ENCODE measurements around the gene VRK2.
"Not testable (repeated sequence)": the region's sequence is repeated elsewhere in the genome, so short reads cannot be mapped to it uniquely, and the experiment has no call there.

Gene VRK2

DNA sequence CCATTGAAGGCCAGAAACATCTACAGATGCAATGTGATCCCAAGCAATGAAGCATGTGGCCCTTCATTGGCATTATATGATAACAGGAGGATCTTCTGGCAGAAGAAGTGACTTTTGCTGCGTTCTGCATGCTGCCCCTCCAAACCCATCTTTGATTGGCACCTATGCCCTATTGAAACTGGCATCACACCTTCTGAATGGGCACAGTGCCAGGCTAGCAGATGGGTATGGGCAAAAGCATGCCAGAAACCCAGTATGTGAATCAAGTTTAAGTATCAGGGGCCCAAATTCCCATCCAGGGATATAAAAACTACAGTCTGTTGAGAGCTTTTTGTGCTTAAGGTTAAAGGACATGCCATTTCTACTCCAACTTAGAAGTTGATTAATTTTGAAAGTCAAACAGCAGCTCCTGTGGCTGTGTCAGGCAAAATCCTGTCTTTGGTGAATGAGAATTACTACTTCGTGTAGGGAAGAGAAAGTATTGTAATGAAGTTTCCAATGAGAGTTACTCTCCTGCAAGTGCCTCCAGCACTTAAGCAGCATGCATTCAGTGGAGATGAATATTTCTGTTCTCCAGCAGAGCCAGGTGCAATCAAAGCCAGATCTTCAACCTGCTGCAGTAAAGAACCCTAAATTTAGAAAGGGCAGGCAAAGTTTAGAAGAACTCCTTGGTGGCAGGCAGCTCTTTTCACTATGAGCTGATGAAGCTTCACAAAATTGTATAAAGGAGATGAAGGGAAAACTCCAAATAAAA, 8.6 kb downstream of the VRK2 start:
- peak; percentile 74 for DNase-seq

DNA sequence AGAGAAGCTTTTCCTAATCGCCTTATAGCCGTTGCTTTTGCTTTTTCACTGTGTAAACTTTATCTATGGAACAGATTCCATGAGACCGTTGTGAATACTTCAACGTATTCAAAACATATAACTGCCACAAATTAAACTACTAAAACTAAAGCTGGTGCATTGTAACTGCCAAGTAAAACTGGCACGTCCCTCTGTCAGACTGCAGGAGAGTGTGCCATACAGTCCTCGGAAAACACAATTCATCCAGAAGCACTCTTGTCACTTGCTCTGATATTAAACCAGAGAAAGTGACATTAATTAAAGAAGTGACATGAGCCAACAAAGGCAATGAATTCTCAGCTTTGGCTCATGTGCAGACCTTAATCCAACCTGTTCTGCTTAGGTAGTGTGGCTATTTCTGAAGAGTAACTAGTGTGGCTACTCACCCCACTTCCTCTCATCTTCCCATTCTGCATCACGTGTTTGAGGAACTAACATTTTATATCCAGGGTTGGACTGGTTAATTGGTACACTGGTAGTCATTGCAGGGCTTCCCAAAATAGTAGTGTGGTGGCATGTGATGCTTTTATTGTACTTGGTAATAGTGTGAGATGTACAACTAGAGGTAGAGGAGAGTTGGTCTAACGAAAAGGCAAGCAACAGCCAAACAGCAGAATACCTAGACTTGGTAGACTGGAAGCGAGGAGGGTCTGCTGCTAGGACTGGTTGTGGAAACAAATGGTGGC, 9.7 kb downstream of the VRK2 start:
- no peak for DNase-seq

DNA sequence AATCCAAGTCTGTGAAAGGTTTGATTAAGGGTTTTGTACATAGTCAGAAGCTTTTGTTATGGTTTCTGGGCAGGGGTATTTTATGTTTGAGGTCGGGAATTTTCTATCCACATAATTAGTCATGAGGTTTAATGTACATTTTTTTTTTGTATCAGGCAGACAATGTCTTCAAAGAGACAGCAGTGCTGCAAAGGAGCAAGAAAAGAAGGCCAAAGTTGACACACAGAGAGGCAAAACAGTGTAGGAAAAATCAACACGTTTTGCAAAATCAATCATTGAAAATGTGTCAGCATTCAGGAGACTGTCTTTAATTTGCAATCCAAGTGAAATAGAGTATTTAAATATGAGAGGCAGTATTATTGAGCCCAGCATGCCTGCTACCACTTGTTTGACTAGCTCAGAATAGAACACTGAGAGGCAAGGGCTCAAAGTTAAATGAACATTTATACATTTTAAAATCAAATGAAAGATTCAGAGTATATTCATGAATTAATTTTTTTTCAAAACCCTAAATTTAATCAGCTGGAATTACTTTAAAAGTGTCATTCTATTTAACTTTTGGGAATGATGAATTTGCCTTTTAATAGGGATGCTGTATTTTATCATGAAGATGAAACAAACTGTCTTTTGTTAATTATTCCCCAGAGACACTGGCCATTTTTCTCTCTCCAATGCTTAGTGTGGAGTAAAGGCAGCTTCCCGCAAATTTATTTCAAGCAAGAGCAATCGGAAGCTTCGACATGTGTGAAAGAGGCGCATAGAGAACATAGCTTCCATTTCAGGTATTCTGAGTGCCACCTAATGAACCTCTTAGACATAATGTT, 11.3 kb downstream of the VRK2 start:
- DNase-seq = peak; percentile 63

DNA sequence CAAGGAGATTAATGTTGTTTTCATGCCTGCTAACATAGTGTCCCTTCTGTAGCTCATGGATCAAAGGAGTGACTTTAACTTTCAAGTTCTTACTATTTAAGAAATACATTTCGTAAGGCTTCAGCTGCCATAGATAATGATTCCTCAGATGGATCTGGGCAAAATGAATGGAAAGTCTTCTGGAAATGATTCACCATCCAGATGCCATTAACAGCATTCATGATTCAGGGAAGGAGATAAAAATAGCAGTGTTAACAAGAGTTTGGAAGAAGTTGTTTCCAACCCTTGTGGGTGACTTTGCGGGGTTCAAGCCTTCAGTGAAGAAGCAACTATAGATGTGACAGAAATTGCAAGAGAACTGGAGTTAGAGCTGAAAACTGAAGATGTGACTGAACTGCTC, 17.0 kb downstream of the VRK2 start:
- no peak for DNase-seq

DNA sequence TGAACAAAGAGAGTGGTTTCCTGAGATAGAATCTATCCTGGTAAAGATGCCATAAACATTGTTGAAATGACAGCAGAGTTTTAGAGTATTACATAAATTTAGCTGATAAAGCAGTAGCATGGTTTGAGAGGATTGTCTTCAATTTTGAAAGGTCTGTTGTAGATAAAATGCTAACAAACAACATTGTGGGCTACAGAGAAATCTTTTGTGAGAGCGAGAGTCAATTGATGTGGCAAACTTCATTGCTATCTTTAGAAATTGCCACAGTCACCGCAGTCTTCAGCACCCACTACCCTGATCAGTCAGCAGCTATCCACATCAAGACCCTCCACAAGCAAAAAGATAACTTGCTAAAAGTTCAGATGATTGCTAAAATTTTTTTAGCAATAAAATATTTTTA, 17.5 kb downstream of the VRK2 start:
- DNase-seq = no peak

DNA sequence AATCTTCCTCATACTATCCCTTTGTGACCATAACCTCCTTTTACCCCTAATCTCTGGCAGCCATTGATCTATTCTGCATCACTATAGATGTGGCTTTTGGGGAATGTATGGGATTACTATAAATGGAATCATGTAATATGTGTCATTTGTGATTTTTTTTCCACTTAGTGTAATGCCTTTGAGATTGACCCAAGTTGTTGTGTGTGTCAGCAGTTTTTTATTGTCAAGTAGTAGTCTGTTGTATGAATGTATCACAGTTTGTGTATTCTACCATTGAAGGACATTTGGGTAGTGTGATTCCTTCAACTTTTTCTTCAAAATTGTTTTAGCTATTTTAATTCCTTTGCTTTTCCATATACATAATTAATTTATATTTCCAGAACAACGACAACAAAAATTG, 18.6 kb downstream of the VRK2 start:
- DNase-seq = no peak

DNA sequence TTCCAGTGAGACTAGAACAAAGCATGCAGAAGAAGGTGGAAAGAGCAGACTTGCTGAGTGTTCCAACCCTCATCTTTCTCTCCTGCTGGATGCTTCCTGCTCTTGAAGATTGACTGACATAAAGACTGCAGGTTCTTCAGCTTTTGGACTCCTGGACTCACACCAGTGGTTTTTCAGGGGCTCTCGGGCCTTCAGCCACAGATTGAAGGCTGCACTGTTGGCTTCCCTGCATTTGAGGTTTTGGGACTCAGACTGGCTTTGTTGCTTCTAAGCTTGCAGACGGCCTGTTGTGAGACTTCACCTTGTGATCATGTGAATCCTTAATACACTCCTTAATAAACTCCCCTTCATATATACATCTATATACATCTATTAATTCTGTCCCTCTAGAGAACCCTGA, 20.4 kb downstream of the VRK2 start:
- DNase-seq = no peak

DNA sequence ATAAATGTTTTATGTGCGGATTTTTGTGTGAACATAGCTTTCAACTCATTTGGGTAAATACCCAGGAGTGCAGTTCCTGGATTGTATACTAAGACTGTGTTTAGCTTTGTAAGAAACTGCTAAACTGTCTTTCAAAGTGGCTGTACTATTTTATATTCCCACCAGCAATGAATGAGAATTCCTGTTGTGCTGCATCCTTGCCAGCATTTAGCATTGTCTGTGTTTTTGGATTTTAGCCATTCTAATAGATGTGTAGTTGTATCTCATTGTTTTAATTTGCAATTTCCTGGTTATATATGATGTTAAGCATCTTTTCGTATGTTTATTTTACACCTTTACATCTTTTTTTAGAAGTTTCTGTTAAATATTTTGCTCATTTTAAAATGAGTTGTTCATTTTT, 24.2 kb downstream of the VRK2 start:
- DNase-seq = no peak

DNA sequence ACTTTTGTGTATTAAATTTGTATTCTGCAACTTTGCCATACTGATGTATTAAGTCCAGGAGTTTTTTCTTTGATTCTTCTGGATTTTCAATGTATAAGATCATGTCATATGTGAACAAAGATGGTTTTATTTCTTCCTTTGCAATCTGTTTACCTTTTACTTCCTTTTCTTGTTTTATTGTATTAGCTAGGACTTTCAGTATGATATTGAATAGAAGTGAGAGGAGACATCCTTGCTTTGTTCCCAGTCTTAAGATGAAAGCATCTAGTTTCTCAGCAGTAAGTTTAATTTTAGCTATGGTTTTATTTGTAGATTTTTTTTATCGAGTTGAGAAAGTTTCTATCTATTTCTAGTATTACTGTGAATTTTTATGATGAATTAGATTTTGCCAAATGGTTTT, 25.5 kb downstream of the VRK2 start:
- DNase-seq = no peak

DNA sequence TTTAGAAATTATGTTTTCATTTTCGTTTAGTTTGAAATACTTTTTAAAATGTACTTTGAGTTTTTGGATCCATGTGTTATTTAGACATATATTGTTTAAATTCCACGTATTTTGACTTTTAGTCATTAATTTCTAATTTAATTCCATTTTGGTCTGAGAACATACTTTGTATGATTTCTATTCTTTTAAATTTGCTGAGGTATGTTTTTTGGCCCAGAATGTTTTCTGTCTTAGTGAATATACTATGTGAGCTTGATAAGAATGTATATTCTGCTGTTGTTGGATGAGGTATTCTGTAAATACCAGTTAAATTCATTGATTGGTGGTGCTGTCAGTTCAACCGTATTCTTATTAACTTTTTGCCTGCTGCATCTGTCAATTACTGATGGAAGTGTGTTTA, 26.4 kb downstream of the VRK2 start:
- DNase-seq = no peak

DNA sequence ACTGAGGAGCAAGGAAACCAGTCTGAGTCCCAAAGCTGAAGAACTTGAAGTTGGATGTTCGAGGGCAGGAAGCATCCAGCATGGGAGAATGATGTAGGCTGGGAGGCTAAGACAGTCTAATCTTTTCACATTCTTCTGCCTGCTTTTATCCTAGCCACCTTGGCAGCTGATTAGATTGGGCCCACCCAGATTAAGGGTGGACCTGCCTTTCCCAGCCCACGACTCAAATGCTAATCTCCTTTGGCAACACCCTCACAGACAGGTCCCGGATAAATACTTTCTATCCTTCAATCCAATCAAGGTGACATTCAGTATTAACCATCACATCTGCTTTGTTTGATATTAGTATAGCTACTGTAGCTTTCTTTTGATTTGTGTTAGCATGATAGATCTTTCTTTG, 27.1 kb downstream of the VRK2 start:
- DNase-seq = no peak

DNA sequence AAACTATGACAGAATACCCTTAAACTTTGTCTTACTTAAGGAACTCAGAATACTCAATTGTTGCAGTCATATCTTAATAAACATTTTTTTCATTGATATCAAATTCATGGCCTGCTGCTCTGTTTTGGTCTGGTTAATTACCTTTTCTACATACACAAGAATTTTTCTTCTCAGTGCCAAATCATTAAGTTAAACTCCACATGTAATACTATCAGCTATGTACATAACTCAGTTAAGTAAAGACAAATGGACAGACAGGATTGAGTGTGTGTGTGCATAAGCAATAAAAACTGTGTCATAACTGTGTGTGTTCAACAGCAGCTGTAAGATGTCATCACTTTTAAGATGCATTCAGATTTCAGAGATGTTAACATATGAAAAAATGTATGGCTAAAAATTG, 34.4 kb downstream of the VRK2 start:
- DNase-seq = peak; percentile 77

DNA sequence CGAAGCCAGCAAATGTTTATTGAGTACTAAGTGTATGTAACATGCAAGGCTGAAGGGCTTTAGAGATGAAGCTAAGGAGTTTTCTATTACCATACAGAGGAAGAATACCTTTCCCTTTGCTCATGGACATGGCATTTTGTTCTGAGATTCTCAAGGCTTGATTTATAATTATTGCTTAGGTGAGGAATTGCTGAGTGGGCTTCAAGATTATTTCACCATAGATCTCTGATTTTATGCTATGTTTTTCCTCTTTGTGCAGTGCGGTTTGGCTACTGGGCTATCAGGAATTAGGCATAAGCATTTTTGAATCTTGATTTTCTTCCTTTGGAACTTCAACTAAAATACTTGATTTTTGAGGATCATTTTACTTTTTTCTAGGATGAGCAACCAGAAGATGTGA, 42.5 kb downstream of the VRK2 start:
- no peak for DNase-seq

DNA sequence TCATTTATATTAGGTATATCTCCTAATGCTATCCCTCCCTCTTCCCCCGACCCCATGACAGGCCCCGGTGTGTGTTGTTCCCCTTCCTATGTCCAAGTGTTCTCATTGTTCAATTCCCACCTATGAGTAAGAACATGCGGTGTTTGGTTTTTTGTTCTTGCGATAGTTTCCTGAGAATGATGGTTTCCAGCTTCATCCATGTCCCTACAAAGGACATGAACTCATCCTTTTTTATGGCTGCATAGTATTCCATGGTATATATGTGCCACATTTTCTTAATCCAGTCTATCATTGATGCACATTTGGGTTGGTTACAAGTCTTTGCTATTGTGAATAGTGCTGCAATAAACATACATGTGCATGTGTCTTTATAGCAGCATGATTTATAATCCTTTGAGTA, 46.2 kb downstream of the VRK2 start:
- DNase-seq = not testable (repeated sequence)

DNA sequence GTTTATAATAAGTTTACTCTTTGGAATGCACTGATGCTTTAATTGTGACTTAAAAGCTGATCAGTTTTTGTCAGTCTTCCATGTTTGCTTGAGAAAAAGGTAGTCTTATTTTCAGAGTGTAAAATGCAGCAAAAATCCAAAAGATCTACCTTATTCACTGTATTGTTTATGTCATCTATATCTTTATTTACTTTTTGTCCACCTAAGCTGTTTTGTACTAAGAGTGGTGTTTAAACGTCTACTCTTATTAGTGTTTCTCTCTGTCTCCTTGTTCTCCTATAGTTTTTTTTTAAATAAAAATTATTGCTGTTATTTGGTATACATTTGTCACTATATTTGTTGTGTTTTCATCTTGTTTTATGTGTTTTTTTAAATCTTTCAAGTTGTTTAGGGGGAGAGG, 50.4 kb downstream of the VRK2 start:
- DNase-seq = no peak

DNA sequence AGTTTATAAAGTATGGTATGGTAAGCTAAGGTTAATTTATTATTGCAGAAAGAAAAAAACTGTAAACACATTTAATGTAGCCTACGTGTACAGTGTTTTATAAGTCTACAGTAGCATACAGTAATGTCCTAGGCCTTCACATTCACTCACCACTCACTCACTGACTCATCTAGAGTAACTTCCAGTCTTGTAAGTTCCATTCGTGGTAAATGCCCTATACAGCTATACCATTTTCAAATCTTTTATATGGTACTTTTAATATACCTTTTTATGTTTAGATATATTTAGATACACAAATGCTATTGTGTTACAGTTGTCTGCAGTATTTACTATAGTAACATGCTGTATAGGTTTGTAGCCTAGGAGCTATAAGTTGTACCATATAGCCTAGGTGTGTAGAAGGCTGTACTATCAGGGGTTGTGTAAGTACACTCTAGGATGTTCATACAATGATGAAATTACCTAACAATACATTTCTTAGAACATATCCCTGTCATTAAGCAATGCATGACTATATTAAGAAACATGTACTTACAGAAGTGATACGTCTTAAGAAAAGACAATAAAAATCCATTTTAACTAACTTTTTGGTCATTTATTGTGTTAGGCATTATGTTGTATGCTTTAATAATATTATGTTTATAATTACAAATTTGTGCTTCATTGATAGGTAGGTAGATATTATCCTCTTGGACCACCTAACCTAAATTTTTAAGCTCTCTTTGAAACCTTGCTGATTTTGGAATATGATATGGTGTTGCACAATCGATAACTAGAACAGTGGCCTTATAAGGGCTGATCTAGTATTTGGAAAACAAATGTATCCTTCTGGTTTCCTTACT, 51.9 kb downstream of the VRK2 start:
- DNase-seq = no peak

DNA sequence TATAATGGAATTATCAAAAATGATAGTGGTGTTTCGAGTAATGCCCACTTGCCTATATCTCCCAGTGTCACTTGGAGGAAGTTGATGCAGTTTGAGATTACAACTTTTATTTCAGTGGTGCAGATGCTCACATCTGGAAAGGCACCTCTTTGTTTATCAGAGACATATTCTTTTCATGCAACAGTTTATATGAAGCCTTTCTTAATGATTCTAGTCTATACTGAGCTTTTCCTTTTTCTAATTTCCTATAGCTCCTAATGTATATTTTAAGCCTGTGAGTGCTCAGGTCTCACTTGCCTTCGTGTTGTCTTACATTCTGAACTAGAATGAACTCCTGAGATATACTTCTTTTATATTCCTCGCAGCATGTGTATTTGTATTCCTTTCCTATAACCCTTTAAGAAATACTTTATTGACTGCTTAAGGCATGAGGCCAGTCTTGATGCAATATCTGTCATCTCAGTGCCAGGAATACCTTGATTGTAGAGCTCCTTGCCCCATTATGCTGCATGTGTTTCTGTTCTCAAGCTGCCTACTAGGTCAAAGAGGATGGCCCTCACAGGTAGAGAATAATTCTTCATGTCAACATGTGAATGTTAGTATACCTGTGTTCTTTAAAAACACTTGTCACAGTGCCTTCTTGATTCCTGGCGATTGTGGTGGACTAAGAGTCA, 52.6 kb downstream of the VRK2 start:
- DNase-seq = no peak

DNA sequence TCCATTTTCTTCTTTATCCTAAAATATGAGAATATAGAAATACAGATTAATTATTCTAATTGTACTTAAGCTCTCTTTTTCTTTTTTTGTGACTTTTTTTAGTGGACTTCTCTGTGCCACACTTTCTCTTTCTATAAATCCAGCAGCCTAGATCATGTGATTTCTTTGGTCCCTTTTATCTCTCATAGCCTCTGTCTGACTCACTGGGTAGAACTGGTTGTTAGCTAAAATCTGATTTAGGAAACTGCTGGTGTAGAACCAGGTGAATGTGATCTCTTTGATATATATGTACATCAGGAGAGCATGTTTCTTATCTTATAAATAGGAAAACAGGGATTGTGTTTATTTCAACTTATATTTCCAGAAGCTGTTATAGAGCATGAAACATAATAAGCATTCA, 54.9 kb downstream of the VRK2 start:
- DNase-seq = no peak

DNA sequence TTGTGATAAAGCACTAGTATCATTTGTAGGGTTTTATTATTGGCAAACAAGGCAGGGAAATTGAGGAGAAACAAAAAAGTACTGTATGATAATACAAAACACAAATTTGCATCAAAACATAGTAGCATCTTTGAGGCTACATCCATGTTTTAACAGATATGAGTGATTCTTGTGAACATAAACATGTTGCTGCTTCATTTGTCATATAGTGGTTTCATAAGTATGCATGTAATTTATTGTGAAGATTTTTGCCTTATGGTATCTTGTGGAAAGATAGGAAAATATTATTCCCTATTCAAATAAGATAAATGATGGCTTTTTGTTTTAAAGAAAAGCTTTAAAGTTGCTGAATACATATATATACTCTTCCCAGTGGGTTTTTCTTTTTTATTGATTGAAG, 60.3 kb downstream of the VRK2 start:
- DNase-seq = no peak

DNA sequence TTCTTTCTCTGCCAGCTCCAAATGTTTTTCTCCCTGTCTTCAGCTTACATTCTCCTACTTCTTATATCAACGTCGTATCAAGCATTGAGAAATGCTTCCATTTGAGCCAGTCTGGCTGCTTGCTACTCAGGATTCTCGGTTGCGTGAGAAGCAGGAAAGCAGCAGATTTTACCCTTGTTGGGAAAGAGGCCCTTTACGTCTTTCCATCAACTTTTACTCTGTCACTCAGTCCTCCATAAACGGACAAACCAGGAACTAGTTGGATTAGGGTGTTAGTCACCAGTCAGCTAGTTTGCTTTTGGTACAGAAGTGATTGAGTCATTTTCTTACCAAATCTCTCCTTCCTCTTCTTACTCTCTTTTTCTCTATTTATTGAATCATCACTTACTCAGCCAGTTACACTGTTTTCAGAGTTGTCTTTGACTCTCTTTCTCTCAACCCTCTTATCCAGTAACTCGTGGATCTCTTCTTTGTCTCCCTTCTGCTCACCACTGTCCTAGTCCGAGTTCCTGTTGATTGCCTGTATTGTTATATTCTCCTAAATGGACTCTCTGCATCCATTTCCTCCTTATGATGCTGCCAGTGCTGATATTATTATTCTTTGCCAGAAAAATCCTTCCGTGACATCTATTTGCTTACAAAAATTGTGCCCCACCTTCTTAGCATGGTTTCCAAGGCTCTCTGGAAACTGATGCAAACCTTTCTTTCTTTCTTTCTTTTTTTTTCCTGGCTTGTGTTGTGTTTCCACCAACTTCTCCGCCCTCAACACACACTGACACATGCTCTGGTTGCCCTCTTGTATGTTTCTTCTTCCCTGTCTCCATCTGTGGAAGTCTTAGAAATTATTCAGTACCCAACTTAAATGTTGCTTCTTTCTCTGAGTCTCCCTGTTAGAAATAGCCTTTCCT, 61.5 kb downstream of the VRK2 start:
- no peak for DNase-seq

DNA sequence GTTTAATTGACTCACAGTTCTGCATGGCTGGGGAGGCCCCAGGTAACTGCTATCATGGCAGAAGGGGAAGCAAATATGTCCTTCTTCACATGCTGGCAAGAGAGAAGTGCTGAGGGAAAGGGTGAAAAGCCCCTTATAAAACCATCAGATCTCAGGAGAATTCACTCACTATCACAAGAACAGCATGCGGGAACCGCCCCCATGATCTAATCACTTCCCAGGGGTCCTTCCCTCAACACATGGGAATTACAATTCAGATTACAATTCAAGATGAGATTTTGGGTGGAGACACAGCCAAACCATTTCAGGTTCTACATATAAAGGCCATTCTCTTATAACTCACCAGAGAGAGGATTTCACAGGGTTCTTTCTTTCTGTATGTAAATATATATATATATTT, 62.9 kb downstream of the VRK2 start:
- peak; percentile 3 for DNase-seq
